PC-9 (cell line): Measurements from ENCODE around the gene GRWD1. TPM values are rescaled to one million over a fixed set of nuclear protein-coding genes. Genes with fewer than 3 reads are reported as not detected.

Experiments
- Bru-seq: library from RNA; stranded (reverse); fragments of 400-500 nt; gene quantifications from one replicate; lab custom pipeline; 2021; lab: Mats Ljungman, UMichigan
- BruChase-seq, 2 experiments: library from RNA; stranded (reverse); fragments of 400-500 nt; gene quantifications; one replicate each; lab custom pipeline; 2021; lab: Mats Ljungman, UMichigan
- BruUV-seq: library from RNA; stranded (reverse); fragments of 400-500 nt; replicated peaks from 2 replicates; lab custom pipeline; 2021; lab: Mats Ljungman, UMichigan
- CTCF ChIA-PET: fragments of 300-600 bp; sonication (Branson Sonifier 250); formaldehyde crosslinking; loops from one replicate; lab custom pipeline; 2022; ENCODE audit warnings: antibody characterized with exemption; lab: Charles Lee
- POLR2A ChIA-PET: fragments of 300-600 bp; sonication (Branson Sonifier 250); formaldehyde crosslinking; loops from one replicate; lab custom pipeline; 2022; ENCODE audit warnings: antibody characterized with exemption; ENCODE audit not compliant: unreplicated experiment; lab: Charles Lee
- DNase-seq, 2 experiments: peaks; one replicate each; pipeline versions ENCODE4 v3.0.0 to v3.0.0-alpha.2; 2015 to 2022; ENCODE audit warnings: mixed read lengths in 1 of 2
- H2AFZ ChIP-seq: fragments of 200-600 bp; sonication (generic); 2 replicates; pipeline ENCODE4 v1.8.1; 2017; ENCODE audit warnings: antibody characterized with exemption
- H3F3A ChIP-seq: fragments of 200-600 bp; sonication (generic); 2 replicates; pipeline ENCODE4 v1.8.1; 2017; ENCODE audit warnings: antibody characterized with exemption, mild to moderate bottlenecking, low read depth; ENCODE audit not compliant: insufficient read depth
- H3K27ac ChIP-seq: fragments of 200-600 bp; sonication (generic); 2 replicates; pipeline ENCODE4 v1.6.1; 2016; ENCODE audit warnings: mixed run types
- H3K27me3 ChIP-seq: fragments of 200-600 bp; sonication (generic); 2 replicates; pipeline ENCODE4 v1.6.1; 2016; ENCODE audit warnings: low read depth, mixed run types; ENCODE audit not compliant: insufficient read depth
- H3K36me3 ChIP-seq: fragments of 200-600 bp; sonication (generic); 2 replicates; pipeline ENCODE4 v1.6.1; 2016; ENCODE audit warnings: low read depth, mixed run types
- H3K4me1 ChIP-seq: fragments of 200-600 bp; sonication (generic); replicated peaks from 2 replicates; pipeline ENCODE4 v1.6.1; 2016; ENCODE audit warnings: mixed run types; ENCODE audit not compliant: insufficient read depth
- H3K4me2 ChIP-seq: fragments of 200-600 bp; sonication (generic); 2 replicates; pipeline ENCODE4 v1.6.1; 2017; ENCODE audit warnings: mixed run types
- H3K4me3 ChIP-seq: fragments of 200-600 bp; sonication (generic); 2 replicates; pipeline ENCODE4 v1.6.1; 2016; ENCODE audit warnings: mixed run types
- H3K79me2 ChIP-seq: fragments of 200-600 bp; sonication (generic); 2 replicates; pipeline ENCODE4 v1.6.1; 2017; ENCODE audit warnings: low read depth, mixed run types
- H3K9me2 ChIP-seq: fragments of 200-600 bp; sonication (generic); 2 replicates; pipeline ENCODE4 v1.8.1; 2017; ENCODE audit warnings: mild to moderate bottlenecking; ENCODE audit not compliant: insufficient read depth
- H3K9me3 ChIP-seq: fragments of 200-600 bp; sonication (generic); 2 replicates; pipeline ENCODE4 v1.8.1; 2016; ENCODE audit warnings: low read depth; ENCODE audit not compliant: insufficient read depth
- H4K20me1 ChIP-seq: fragments of 200-600 bp; sonication (generic); 2 replicates; pipeline ENCODE4 v1.8.1; 2017; ENCODE audit not compliant: insufficient read depth
- CTCF ChIP-seq: fragments of 200-600 bp; sonication (generic); conservative IDR thresholded peaks from 2 replicates; pipeline ENCODE4 v1.6.1; 2017; ENCODE audit warnings: mixed run types, antibody characterized with exemption, mild to moderate bottlenecking, moderate library complexity
- EZH2 ChIP-seq: fragments of 200-600 bp; sonication (generic); IDR thresholded peaks from 2 replicates; pipeline ENCODE4 v1.8.0; 2017; ENCODE audit warnings: antibody characterized with exemption, low read depth
- intact Hi-C: fragments of 100-400 bp; cut with micrococcal nuclease; formaldehyde crosslinking; loops from one replicate; pipeline ENCODE4 v1.10.0; 2022; ENCODE audit not compliant: unreplicated experiment
- long read RNA-seq: library from polyadenylated mRNA; stranded (forward); transcript quantifications from one replicate; pipeline ENCODE4 v2.0.0, GENCODE V29; 2022
- total RNA-seq: library from RNA; stranded (reverse); gene quantifications from 2 replicates; pipeline ENCODE4 v1.2.3, GENCODE V29; 2021

Gene GRWD1
- total RNA-seq: 35.5 and 44.2 TPM in 2 replicates
- percentile 85 among the genes with signal in this experiment for Bru-seq, nascent RNA
- percentile 88 among the genes with signal in this experiment for BruChase-seq, experiment 1, labeled RNA remaining after a 2-hour chase
- BruChase-seq, experiment 2, labeled RNA remaining after a 6-hour chase: percentile 94 among the genes with signal in this experiment
- long read RNA-seq, full-length matches to known transcripts: 96 of 107 reads
- long read RNA-seq, partial matches to known transcripts: 5 of 107 reads
- long read RNA-seq, other reads (novel, unspliced or antisense): 6 of 107 reads

- H3K4me3 ChIP-seq: peak within 1 kb of the TSS; percentile 92
- H3K4me2 ChIP-seq: peak within 1 kb of the TSS; percentile 100
- POLR2A ChIA-PET: interaction anchor here (0.6 kb wide), 1 partner anchor 125 kb away, joined by 8 read pairs; no protein-coding TSS in a partner anchor
- H2AFZ ChIP-seq: peak within 1 kb of the TSS; percentile 77
- BruUV-seq: no TSS peak
- H3F3A ChIP-seq: peaks cover 30% of the 10 kb centered on the region
- H3K79me2 ChIP-seq: peaks cover 34% of the 10 kb centered on the region
- peaks cover 25% of the 10 kb centered on the region for H3K36me3 ChIP-seq
- intact Hi-C loops: loop anchor here (1.0 to 2.0 kb wide), 3 partner anchors 23 to 125 kb away; partner anchors contain the start of gene CYTH2
- no peaks in the 10 kb centered on the region for H3K9me3 ChIP-seq
- no peaks in the 10 kb centered on the region for H3K9me2 ChIP-seq
- H3K4me1 ChIP-seq: peaks cover 23% of the 10 kb centered on the region; the same call in 1 of the 2 replicates
- DNase-seq: peak; percentile 87 to 95
- CTCF ChIA-PET: interaction anchor here (0.7 to 1.9 kb wide), 3 partner anchors 44 to 138 kb away, joined by 4 to 7 read pairs (median 4); partner anchors contain the start of gene KDELR1
- H3K27me3 ChIP-seq: no peaks in the 10 kb centered on the region
- TF ChIP-seq EZH2 (no peak), CTCF (peak; percentile 54; the same call in 1 of the 2 replicates)
- H3K27ac ChIP-seq: peak within 1 kb of the TSS; percentile 78
- no peaks in the 10 kb centered on the region; the same call in 1 of the 2 replicates for H4K20me1 ChIP-seq
These were observed at the start of gene GRWD1 for GRCh38 chr19:48445606-48446481. TSS of gene GRWD1 (plus strand) at chr19:48445983. CDS start at chr19:48446006, 23 bp downstream.

- Histone ChIP-seq H3K9me3 (no peaks in the 10 kb centered on the region), H3K4me1 (peaks cover 22% of the 10 kb centered on the region), H2AFZ (no peak overlapping the region), H3K36me3 (no peaks in the 10 kb centered on the region), H3K27ac (no peak overlapping the region), H3F3A (peaks cover 57% of the 10 kb centered on the region), H4K20me1 (peaks cover 14% of the 10 kb centered on the region), H3K9me2 (no peaks in the 10 kb centered on the region), H3K4me3 (no peak overlapping the region), H3K4me2 (peak overlapping the region; percentile 98; the same call in 1 of the 2 replicates), H3K27me3 (peaks cover 11% of the 10 kb centered on the region), H3K79me2 (peaks cover 32% of the 10 kb centered on the region)
- ChIA-PET CTCF (no interaction called here), POLR2A (no interaction called here)
- no peak for DNase-seq
- TF ChIP-seq EZH2 (no peak), CTCF (no peak)
- intact Hi-C loops: loop anchor here (5.0 kb wide), 1 partner anchor 71 kb away; the partner anchor contains the start of gene CYTH2
- no TSS peak for BruUV-seq
These were observed 49.6 kb upstream of the GRWD1 start for GRCh38 chr19:48396016-48396823.
